SU-DHL-6 (cell line): ENCODE data around the gene BANF2.

Experiments
- H2AFZ ChIP-seq: fragments of 200-600 bp; sonication (generic); 2 replicates; pipeline ENCODE4 v1.6.1; 2014; ENCODE audit warnings: low read depth, mild to moderate bottlenecking, moderate library complexity, mixed read lengths, antibody characterized with exemption, low read length; ENCODE audit not compliant: severe bottlenecking
- H3F3A ChIP-seq: fragments of 200-600 bp; shearing (Covaris generic); 2 replicates; pipeline ENCODE4 v1.6.0; 2016; ENCODE audit warnings: antibody characterized with exemption, mild to moderate bottlenecking; ENCODE audit not compliant: insufficient read depth
- H3K27ac ChIP-seq: fragments of 200-600 bp; sonication (generic); 2 replicates; pipeline ENCODE4 v1.5.1; 2016; ENCODE audit warnings: low read depth, mild to moderate bottlenecking, low read length, moderate library complexity, mixed read lengths
- H3K27me3 ChIP-seq: fragments of 200-600 bp; sonication (generic), shearing (Covaris generic); 2 replicates; pipeline ENCODE4 v1.6.0; 2014; ENCODE audit warnings: mild to moderate bottlenecking, low read length
- H3K36me3 ChIP-seq: fragments of 200-600 bp; sonication (generic); 2 replicates; pipeline ENCODE4 v1.6.1; 2014; ENCODE audit warnings: mild to moderate bottlenecking, low read length, mixed read lengths
- H3K4me2 ChIP-seq: fragments of 300-600, 200-600 bp; shearing (Covaris generic), sonication (generic); 2 replicates; pipeline ENCODE4 v1.6.0; 2014; ENCODE audit warnings: low read length, low read depth, mild to moderate bottlenecking; ENCODE audit not compliant: poor library complexity, severe bottlenecking
- H3K4me3 ChIP-seq: fragments of 200-600 bp; sonication (generic); 2 replicates; pipeline ENCODE4 v1.5.1; 2014; ENCODE audit warnings: antibody characterized with exemption, low read length, mild to moderate bottlenecking, mixed read lengths; ENCODE audit not compliant: insufficient read depth, poor library complexity, severe bottlenecking
- H3K79me2 ChIP-seq: fragments of 200-600 bp; sonication (generic); 2 replicates; pipeline ENCODE4 v1.6.1; 2014; ENCODE audit warnings: mild to moderate bottlenecking, low read length, moderate library complexity; ENCODE audit not compliant: insufficient read depth
- H3K9ac ChIP-seq: fragments of 200-600 bp; sonication (generic); 2 replicates; pipeline ENCODE4 v1.7.0; 2014; ENCODE audit warnings: mild to moderate bottlenecking, low read length
- H3K9me2 ChIP-seq: fragments of 200-600 bp; sonication (generic); replicated peaks from 2 replicates; pipeline ENCODE4 v1.6.1; 2014; ENCODE audit warnings: low read length; ENCODE audit not compliant: insufficient read depth
- H3K9me3 ChIP-seq: fragments of 200-600 bp; sonication (generic); 2 replicates; pipeline ENCODE4 v1.6.1; 2014; ENCODE audit warnings: low read length, mixed read lengths; ENCODE audit not compliant: insufficient read depth
- H4K20me1 ChIP-seq: fragments of 200-600 bp; sonication (generic); 2 replicates; pipeline ENCODE4 v1.6.1; 2014; ENCODE audit warnings: low read depth, mild to moderate bottlenecking, antibody characterized with exemption, low read length, moderate library complexity, mixed read lengths
- CTCF ChIP-seq: fragments of 200-600 bp; sonication (generic); IDR thresholded peaks from one replicate; pipeline ENCODE4 v1.5.1; 2017; ENCODE audit warnings: antibody characterized with exemption, mild to moderate bottlenecking, low read length, moderate library complexity; ENCODE audit not compliant: insufficient read depth, poor library complexity, severe bottlenecking
- EZH2phosphoT487 ChIP-seq: fragments of 200-600 bp; sonication (generic), shearing (Covaris generic); conservative IDR thresholded peaks from 2 replicates; pipeline ENCODE4 v1.6.1; 2018; ENCODE audit warnings: mild to moderate bottlenecking, antibody characterized with exemption, low read length, moderate library complexity, mixed read lengths

The BANF2 gene

GRCh38 chr20:17753516-17753915 lies 53.8 kb downstream of the BANF2 start:
- Histone ChIP-seq H4K20me1 (no peaks in the 10 kb centered on the region), H3K4me2 (no peak overlapping the region), H3K36me3 (no peaks in the 10 kb centered on the region), H3F3A (no peaks in the 10 kb centered on the region), H3K27me3 (no peaks in the 10 kb centered on the region), H3K9me2 (no peaks in the 10 kb centered on the region), H3K27ac (no peak overlapping the region), H3K4me3 (no peak overlapping the region), H3K79me2 (no peaks in the 10 kb centered on the region), H2AFZ (no peak overlapping the region), H3K9ac (no peak overlapping the region), H3K9me3 (no peaks in the 10 kb centered on the region)
- TF ChIP-seq CTCF (no peak), EZH2phosphoT487 (no peak)

DNA sequence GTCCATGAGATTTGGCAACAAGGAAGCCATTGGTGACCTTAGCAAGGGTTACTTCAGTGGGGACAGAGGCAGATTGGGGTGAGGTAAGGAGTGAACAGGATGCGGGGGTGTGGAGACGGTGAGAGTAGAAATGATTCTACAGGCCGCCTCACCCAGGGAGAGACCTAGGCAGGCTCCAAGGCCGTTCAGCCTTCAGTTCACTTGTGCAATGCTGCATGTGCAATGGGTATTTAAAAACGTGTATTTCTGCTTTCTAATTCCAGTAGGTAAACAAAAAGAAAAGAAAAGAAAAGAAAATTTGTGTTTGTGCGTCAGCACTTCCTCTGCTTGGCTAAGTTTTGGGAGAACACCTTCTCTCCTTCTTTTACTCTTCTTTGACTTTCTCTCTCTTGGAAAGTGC lies 56.8 kb downstream of the BANF2 start:
- Histone ChIP-seq H2AFZ (no peak overlapping the region), H3K36me3 (no peaks in the 10 kb centered on the region), H3K27ac (no peak overlapping the region), H3K9ac (no peak overlapping the region), H3K4me3 (no peak overlapping the region), H3F3A (no peaks in the 10 kb centered on the region), H3K9me2 (no peaks in the 10 kb centered on the region), H3K79me2 (no peaks in the 10 kb centered on the region), H4K20me1 (no peaks in the 10 kb centered on the region), H3K9me3 (no peaks in the 10 kb centered on the region), H3K4me2 (no peak overlapping the region), H3K27me3 (no peaks in the 10 kb centered on the region)
- no peak for TF ChIP-seq CTCF
- TF ChIP-seq EZH2phosphoT487, result no peak

DNA sequence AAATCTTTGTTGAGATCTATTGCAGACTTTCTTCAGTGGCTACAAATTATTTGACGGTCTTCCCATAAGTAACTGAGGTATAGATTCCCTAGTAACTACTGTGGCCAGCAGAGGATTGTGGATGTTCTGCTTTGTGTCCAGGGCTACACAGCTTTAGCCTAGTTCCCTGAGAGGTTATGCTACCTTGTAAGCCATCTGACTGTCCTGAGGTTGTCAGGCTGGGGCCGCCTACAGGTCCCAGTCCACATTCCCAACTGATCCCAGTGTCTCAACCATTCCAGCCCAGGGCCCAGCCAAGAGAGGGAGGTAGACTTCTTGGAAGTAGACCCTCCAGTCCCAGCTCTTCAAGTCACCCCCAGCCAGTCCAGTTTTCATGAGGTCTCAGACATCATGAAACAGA lies 57.7 kb downstream of the BANF2 start:
- TF ChIP-seq EZH2phosphoT487 (no peak), CTCF (no peak)
- H3F3A ChIP-seq, result no peaks in the 10 kb centered on the region
- H3K27me3 ChIP-seq, result no peaks in the 10 kb centered on the region
- H3K9me2 ChIP-seq, result no peaks in the 10 kb centered on the region
- H3K9ac ChIP-seq, result no peak overlapping the region
- no peak overlapping the region for H2AFZ ChIP-seq
- no peak overlapping the region for H3K27ac ChIP-seq
- H3K79me2 ChIP-seq, result no peaks in the 10 kb centered on the region
- H3K9me3 ChIP-seq, result no peaks in the 10 kb centered on the region
- H3K36me3 ChIP-seq, result no peaks in the 10 kb centered on the region
- H3K4me3 ChIP-seq, result no peak overlapping the region
- no peak overlapping the region for H3K4me2 ChIP-seq
- no peaks in the 10 kb centered on the region for H4K20me1 ChIP-seq

- no peaks in the 10 kb centered on the region for H3K36me3 ChIP-seq
- no peak overlapping the region for H3K9ac ChIP-seq
- H3K4me3 ChIP-seq, result no peak overlapping the region
- H4K20me1 ChIP-seq, result no peaks in the 10 kb centered on the region
- no peak overlapping the region for H2AFZ ChIP-seq
- no peak overlapping the region for H3K4me2 ChIP-seq
- no peak for TF ChIP-seq EZH2phosphoT487
- TF ChIP-seq CTCF, result no peak
- H3K27me3 ChIP-seq, result no peaks in the 10 kb centered on the region
- no peaks in the 10 kb centered on the region for H3F3A ChIP-seq
- H3K79me2 ChIP-seq, result no peaks in the 10 kb centered on the region
- no peaks in the 10 kb centered on the region for H3K9me3 ChIP-seq
- no peak overlapping the region for H3K27ac ChIP-seq
- no peaks in the 10 kb centered on the region for H3K9me2 ChIP-seq
Observed at GRCh38 chr20:17758010-17758409, 58.2 kb downstream of the BANF2 start.
